ENCODE measurements around the gene PPP1R1B.

DNA sequence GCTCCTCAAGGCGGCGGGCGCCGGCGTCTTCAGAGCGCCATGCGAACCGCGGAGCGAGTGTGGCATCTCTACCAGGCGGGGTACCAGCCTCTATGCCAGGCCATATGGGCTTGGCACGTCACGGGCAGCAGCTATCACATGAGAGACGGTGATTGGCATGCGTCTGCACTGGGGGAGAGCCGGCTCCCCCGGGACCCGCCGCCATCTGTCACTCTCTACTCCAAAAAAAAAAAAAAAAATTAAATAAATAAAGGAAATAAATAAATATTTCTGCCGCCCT is 19.0 kb upstream of the PPP1R1B start, which contains the start of gene NEUROD2:
- no peak for TF ChIP-seq POLR2A (IDR thresholded peaks at IDR 0.05)
- TF ChIP-seq, protein P1, sequence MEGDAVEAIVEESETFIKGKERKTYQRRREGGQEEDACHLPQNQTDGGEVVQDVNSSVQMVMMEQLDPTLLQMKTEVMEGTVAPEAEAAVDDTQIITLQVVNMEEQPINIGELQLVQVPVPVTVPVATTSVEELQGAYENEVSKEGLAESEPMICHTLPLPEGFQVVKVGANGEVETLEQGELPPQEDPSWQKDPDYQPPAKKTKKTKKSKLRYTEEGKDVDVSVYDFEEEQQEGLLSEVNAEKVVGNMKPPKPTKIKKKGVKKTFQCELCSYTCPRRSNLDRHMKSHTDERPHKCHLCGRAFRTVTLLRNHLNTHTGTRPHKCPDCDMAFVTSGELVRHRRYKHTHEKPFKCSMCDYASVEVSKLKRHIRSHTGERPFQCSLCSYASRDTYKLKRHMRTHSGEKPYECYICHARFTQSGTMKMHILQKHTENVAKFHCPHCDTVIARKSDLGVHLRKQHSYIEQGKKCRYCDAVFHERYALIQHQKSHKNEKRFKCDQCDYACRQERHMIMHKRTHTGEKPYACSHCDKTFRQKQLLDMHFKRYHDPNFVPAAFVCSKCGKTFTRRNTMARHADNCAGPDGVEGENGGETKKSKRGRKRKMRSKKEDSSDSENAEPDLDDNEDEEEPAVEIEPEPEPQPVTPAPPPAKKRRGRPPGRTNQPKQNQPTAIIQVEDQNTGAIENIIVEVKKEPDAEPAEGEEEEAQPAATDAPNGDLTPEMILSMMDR (IDR thresholded peaks at IDR 0.05), result no peak
